Lung (tissue), 12 donors: ENCODE measurements around the gene MTRF1L. TPM values are rescaled to one million over a fixed set of nuclear protein-coding genes. Genes with fewer than 3 reads are reported as not detected.

Experiments used
- ATAC-seq: fragments of 200-7000 bp; cut with Tn5 transposase; one replicate; pipeline ENCODE4 v1.9.1; 2020; ENCODE audit warnings: moderate number of reproducible peaks; ENCODE audit not compliant: insufficient read depth, low FRiP score
- DNase-seq, 3 donors: peaks; one replicate each; pipeline ENCODE4 v3.0.0-alpha.2; 2013 to 2017
- H3K27ac ChIP-seq, 2 donors: one replicate each; pipeline ENCODE4 v1.5.1; 2013; ENCODE audit warnings: mild to moderate bottlenecking in 2 of 2, moderate library complexity in 2 of 2, control low read depth in 1 of 2, inconsistent platforms in 1 of 2, low read depth in 1 of 2, low read length in 1 of 2
- H3K27me3 ChIP-seq, 3 donors: one replicate each; pipeline ENCODE4 v1.5.1; 2013; ENCODE audit warnings: low read length in 2 of 3; ENCODE audit not compliant: control insufficient read depth in 3 of 3, insufficient read depth in 3 of 3
- H3K36me3 ChIP-seq, 4 donors: one replicate each; pipeline ENCODE4 v1.5.1; 2013; ENCODE audit warnings: low read length in 4 of 4, mild to moderate bottlenecking in 1 of 4, moderate library complexity in 1 of 4; ENCODE audit not compliant: control insufficient read depth in 4 of 4, insufficient read depth in 4 of 4
- H3K4me1 ChIP-seq, 5 donors: one replicate each; pipeline ENCODE4 v1.5.1; 2013; ENCODE audit warnings: low read length in 5 of 5, mild to moderate bottlenecking in 2 of 5, moderate library complexity in 1 of 5; ENCODE audit not compliant: control insufficient read depth in 5 of 5, insufficient read depth in 5 of 5
- H3K4me3 ChIP-seq: one replicate; pipeline ENCODE4 v1.5.1; 2013; ENCODE audit warnings: mild to moderate bottlenecking, control low read depth, moderate library complexity
- H3K9ac ChIP-seq, 2 donors: one replicate each; pipeline ENCODE4 v1.5.1; 2013; ENCODE audit warnings: low read length in 2 of 2, control low read depth in 1 of 2; ENCODE audit not compliant: insufficient read depth in 1 of 2
- H3K9me3 ChIP-seq, 4 donors: one replicate each; pipeline ENCODE4 v1.5.1; 2013; ENCODE audit warnings: low read length in 3 of 4, mild to moderate bottlenecking in 1 of 4, moderate library complexity in 1 of 4; ENCODE audit not compliant: control insufficient read depth in 4 of 4, insufficient read depth in 3 of 4
- WGBS, 2 donors: extraction: QIAGEN DNeasy Blood & Tissue Kit; methylation state at CpG; one replicate each; pipeline ENCODE4 v1.1.7; 2013; 5-methylcytosine and 5-hydroxymethylcytosine counted together
- polyA plus RNA-seq, 2 donors: library from polyadenylated mRNA; stranded (reverse); fragments of 200-250 nt; gene quantifications; one replicate each; pipeline ENCODE4 v1.2.1, GENCODE V29; 2013
- total RNA-seq, 2 donors: library from RNA; depleted of rRNA in 1 of 2; stranded (reverse); fragments of >200 nt in 1 of 2; gene quantifications; one replicate each; pipeline ENCODE4 v1.2.1, GENCODE V29; 2014 to 2021
- TF ChIP-seq, protein P1 (sequence below): IDR thresholded peaks from 2 replicates; pipeline ENCODE4 v1.5.1; 2012; ENCODE audit warnings: mild to moderate bottlenecking; ENCODE audit errors: control extremely low read depth, extremely low read depth
- donor health status: control.
- donor health status: control.
- donor health status: Bipolar disorder and iron deficiency.
- donor health status: healthy.
- donor health status: DM: yes; HTN: yes; CAD: no.

The MTRF1L gene
- total and polyA plus RNA-seq, 4 donors: 9.4 to 16.3 (median 12.4) TPM

DNA sequence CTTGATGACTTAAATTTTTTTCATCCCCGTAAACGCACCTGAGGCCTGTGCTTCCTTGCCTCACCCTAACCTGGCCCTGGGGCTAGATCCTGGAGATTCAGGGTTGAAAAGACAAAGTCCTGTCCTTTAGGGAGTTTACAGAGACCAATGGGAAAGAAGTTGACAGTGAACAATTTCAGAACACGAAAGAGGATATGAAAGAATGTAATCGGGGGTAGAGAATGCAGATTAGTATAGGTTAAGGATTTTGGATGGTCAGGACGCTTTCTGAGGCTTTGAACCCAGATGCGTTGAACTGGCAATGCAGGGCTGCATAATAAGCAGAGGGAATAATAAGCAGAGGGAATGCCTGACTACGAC lies 18.0 kb downstream of the MTRF1L start:
- H3K4me1 ChIP-seq: peaks cover 8 to 29% (median 14%) of the 10 kb centered on the region in 5 donors
- H3K4me3 ChIP-seq: no peak overlapping the region
- H3K9me3 ChIP-seq: no peaks in the 10 kb centered on the region
- H3K36me3 ChIP-seq: peaks cover 0 to 2% (median 0%) of the 10 kb centered on the region in 4 donors
- H3K27ac ChIP-seq: peak overlapping the region; percentile 83 to 86
- TF ChIP-seq, protein P1, sequence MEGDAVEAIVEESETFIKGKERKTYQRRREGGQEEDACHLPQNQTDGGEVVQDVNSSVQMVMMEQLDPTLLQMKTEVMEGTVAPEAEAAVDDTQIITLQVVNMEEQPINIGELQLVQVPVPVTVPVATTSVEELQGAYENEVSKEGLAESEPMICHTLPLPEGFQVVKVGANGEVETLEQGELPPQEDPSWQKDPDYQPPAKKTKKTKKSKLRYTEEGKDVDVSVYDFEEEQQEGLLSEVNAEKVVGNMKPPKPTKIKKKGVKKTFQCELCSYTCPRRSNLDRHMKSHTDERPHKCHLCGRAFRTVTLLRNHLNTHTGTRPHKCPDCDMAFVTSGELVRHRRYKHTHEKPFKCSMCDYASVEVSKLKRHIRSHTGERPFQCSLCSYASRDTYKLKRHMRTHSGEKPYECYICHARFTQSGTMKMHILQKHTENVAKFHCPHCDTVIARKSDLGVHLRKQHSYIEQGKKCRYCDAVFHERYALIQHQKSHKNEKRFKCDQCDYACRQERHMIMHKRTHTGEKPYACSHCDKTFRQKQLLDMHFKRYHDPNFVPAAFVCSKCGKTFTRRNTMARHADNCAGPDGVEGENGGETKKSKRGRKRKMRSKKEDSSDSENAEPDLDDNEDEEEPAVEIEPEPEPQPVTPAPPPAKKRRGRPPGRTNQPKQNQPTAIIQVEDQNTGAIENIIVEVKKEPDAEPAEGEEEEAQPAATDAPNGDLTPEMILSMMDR: no peak
- peak overlapping the region; percentile 51 to 91 for H3K9ac ChIP-seq
- peak in 2 of 3 donors; percentile 16 to 33 for DNase-seq
- no peak for ATAC-seq
- 10 to 12% methylated on average over 7 of the region's 7 CpGs for WGBS, 2 donors
- no peaks in the 10 kb centered on the region for H3K27me3 ChIP-seq

DNA sequence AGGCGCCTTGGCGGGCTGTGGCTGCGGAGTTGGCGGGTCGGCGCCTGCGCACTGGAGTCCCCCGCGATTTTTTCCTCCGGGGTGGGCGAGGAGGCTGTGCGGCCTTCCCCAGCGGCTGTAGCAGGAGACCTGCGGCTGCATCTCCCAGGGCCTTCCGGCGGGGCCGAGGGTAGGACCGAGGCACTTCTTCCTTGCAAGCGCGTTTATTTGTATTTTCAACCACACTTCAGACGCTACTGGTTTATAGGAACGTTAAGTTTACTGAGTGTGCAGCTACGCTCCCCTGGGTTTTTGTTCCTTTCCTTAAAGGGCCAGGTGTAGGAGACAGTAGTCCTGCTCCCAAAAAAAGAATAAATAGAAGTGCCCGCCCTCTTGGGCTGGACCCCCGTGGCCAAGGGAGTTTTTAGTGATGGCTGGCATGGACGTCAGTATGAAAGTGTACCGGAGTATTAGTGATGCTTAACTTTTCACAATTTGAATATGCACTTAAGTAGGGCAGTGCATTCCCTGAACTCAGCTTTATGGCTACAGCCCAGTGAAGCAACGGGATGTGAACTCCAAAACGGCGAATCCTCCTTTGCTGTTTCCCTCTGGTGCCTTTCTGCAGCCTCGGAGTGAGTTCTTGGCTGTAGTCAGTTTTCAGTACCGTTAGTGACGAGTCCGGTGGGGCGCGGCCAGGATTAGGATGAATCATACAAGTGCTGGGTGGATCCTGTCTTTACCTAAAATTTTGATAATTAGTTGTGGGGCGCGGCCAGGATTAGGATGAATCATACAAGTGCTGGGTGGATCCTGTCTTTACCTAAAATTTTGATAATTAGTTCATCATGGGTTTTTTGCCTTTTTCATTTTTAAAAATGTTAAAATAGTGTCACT lies 18.6 kb downstream of the MTRF1L start:
- 0% methylated on average over 38 of the region's 38 CpGs for WGBS, 2 donors

DNA sequence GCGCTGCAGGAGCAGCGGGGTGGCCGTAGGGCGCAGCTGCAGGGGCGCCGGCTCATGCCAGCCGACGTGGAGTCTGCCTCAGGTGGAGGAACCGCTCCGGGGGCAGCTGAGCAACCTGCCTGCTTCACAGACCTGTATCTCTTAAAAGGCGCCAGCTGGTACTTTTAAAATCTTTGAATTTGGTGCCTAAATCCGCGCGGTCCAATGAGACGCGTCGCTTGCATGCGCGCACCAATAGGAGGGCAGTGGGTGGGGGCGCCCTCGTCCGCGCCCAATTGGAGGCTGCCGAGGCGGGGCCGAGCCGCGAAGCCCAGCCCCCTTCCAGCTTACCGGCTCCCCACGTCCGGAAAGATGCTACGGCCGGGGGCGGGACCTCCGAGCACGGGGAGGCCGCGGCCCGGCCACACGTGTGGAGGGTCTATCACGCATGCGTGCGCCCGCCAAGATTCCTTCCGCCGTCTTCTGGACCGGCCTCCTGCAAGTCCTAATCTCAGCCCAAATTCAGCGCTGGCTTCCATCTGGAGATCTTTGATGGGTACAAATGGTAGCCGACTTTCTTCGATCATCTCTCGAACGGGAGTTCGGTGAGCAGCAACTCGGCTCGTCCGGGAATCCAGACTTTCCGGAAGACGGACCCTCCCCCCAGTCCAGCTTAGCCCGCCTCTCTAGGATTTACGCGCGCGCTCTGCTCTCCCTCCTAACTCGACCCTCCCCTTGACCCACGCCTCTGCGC lies 19.4 kb downstream of the MTRF1L start, which contains the start of gene FBXO5:
FBXO5 (minus strand) TSS at position 138 of the 733 bp plus-strand sequence; CDS start at position 56, 82 bp downstream.
- DNase-seq: peak; percentile 98 to 99 (median 99)
- 0% methylated on average over 63 to 66 of the region's 66 CpGs for WGBS, 2 donors
- TF ChIP-seq, protein P1: no peak
- H3K27me3 ChIP-seq: no peaks in the 10 kb centered on the region
- H3K27ac ChIP-seq: peak within 1 kb of the TSS; percentile 83 to 96
- peaks cover 8 to 29% (median 15%) of the 10 kb centered on the region in 5 donors for H3K4me1 ChIP-seq
- no peaks in the 10 kb centered on the region for H3K9me3 ChIP-seq
- peak within 1 kb of the TSS; percentile 78 for H3K4me3 ChIP-seq
- H3K9ac ChIP-seq: peak within 1 kb of the TSS; percentile 74 to 91
- peak; percentile 97 for ATAC-seq
- peaks cover 0 to 5% (median 2%) of the 10 kb centered on the region in 4 donors for H3K36me3 ChIP-seq

More for the DNA sequence above, 18.6 kb downstream of the MTRF1L start:
- peak overlapping the region; percentile 75 for H3K4me3 ChIP-seq
- no peaks in the 10 kb centered on the region for H3K27me3 ChIP-seq
- peak overlapping the region; percentile 83 to 96 for H3K27ac ChIP-seq
- peaks cover 0 to 2% (median 0%) of the 10 kb centered on the region in 4 donors for H3K36me3 ChIP-seq
- no peak for ATAC-seq
- H3K9ac ChIP-seq: peak overlapping the region; percentile 74 to 91
- DNase-seq: peak; percentile 61 to 80 (median 75)
- peaks cover 8 to 29% (median 15%) of the 10 kb centered on the region in 5 donors for H3K4me1 ChIP-seq
- no peaks in the 10 kb centered on the region for H3K9me3 ChIP-seq
- TF ChIP-seq, protein P1: no peak
